PFSK-1 (cell line): ENCODE measurements around the gene TMEM238.

Source experiments
- TAF1 ChIP-seq: IDR thresholded peaks from 2 replicates; pipeline ENCODE4 v1.6.1; 2012; ENCODE audit warnings: low read length, control low read depth, borderline replicate concordance; ENCODE audit not compliant: insufficient read depth
- TF ChIP-seq, protein P1 (sequence below), 2 experiments: IDR thresholded peaks; 2 replicates each; pipeline versions ENCODE4 v1.6.1 to v1.8.0; 2011 to 2012; ENCODE audit warnings: low read depth in 2 of 2, low read length in 2 of 2, control low read depth in 1 of 2, inconsistent platforms in 1 of 2, mild to moderate bottlenecking in 1 of 2, moderate library complexity in 1 of 2; ENCODE audit not compliant: insufficient read depth in 1 of 2

DNA sequence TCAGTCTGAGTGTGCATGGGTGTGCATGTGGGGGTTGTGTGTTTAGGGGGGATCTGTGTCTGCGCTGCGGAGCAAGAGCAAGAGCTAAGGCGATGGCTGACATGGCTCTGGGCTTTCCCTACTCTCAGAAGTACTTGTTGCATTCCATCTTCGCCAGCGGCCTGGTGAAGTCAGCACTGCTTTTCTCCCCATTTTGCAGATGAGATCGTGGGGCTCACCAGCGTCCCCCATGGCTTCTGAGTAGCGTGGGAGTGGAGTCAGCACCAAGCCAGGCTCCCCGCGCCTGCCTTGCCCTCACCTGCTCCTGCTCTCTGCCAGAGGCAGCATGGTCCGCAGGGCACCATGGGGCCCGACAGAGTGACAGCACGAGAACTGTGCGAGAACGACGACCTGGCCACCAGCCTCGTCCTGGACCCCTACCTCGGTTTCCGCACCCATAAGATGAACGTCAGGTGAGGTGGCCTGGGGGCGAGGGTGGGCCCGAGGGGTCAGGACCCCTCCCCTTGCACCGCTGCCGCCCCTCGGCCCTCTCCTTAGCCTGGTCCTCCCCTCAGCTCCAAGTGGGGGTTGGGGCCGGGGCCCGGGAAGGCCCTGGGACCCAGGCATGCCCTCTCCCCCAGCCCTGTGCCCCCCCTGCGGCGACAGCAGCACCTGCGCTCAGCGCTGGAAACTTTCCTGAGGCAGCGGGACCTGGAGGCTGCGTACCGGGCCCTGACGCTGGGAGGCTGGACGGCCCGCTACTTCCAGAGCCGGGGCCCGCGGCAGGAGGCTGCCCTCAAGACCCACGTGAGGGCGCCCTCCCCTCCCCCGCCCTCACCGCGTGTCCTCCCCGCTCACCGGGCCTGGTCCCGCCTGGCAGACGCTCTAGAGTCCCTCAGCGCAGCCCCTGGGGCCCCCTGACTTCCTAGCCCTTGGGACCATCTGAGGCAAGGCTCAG, 42.2 kb downstream of the TMEM238 start:
- TF ChIP-seq, protein P1, sequence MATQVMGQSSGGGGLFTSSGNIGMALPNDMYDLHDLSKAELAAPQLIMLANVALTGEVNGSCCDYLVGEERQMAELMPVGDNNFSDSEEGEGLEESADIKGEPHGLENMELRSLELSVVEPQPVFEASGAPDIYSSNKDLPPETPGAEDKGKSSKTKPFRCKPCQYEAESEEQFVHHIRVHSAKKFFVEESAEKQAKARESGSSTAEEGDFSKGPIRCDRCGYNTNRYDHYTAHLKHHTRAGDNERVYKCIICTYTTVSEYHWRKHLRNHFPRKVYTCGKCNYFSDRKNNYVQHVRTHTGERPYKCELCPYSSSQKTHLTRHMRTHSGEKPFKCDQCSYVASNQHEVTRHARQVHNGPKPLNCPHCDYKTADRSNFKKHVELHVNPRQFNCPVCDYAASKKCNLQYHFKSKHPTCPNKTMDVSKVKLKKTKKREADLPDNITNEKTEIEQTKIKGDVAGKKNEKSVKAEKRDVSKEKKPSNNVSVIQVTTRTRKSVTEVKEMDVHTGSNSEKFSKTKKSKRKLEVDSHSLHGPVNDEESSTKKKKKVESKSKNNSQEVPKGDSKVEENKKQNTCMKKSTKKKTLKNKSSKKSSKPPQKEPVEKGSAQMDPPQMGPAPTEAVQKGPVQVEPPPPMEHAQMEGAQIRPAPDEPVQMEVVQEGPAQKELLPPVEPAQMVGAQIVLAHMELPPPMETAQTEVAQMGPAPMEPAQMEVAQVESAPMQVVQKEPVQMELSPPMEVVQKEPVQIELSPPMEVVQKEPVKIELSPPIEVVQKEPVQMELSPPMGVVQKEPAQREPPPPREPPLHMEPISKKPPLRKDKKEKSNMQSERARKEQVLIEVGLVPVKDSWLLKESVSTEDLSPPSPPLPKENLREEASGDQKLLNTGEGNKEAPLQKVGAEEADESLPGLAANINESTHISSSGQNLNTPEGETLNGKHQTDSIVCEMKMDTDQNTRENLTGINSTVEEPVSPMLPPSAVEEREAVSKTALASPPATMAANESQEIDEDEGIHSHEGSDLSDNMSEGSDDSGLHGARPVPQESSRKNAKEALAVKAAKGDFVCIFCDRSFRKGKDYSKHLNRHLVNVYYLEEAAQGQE (IDR thresholded peaks at IDR 0.05; ENCODE audit: insufficient read depth in 1 of 2, low read depth in 2 of 2, low read length in 2 of 2) = no peak
- TF ChIP-seq TAF1 = no peak
